ENCODE results near the gene GGCT.

GGCT gene

DNA sequence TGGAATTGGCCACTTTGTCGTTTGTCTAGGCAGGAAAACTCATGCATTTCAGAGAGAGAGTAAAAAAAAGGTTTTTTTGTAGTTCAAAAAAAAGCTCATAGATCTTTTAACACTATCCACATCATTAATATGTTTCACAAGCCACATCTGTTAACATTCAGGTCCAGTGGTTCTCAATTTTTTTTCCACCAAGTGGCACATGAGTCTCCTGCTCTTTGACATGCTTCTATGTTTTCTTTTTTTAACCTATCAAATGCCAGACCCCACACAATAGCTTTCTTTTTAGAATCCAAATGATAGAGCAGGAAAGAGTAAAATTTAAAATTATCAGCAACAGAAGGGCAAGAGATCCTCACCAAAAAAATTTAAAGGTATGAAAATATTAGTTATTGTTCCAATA, 46.3 kb downstream of the GGCT start:
- Histone ChIP-seq H4K20me1 (ENCODE audit: insufficient read depth) (no peaks in the 10 kb centered on the region), H2AFZ (ENCODE audit: low read depth) (no peak overlapping the region), H3K4me3 (IDR thresholded peaks at IDR 0.05; ENCODE audit: insufficient read depth, low read depth, low read length) (no peak overlapping the region), H3K4me1 (ENCODE audit: low read depth, poor library complexity, severe bottlenecking) (no peaks in the 10 kb centered on the region), H3K27me3 (ENCODE audit: insufficient read depth, low read depth) (no peaks in the 10 kb centered on the region), H3K9ac (no peak overlapping the region), H3K4me2 (no peak overlapping the region), H3K27ac (no peak overlapping the region), H3K36me3 (ENCODE audit: insufficient read depth) (no peaks in the 10 kb centered on the region), H3K79me2 (ENCODE audit: insufficient read depth, low read depth) (no peaks in the 10 kb centered on the region)
- TF ChIP-seq, protein P1, sequence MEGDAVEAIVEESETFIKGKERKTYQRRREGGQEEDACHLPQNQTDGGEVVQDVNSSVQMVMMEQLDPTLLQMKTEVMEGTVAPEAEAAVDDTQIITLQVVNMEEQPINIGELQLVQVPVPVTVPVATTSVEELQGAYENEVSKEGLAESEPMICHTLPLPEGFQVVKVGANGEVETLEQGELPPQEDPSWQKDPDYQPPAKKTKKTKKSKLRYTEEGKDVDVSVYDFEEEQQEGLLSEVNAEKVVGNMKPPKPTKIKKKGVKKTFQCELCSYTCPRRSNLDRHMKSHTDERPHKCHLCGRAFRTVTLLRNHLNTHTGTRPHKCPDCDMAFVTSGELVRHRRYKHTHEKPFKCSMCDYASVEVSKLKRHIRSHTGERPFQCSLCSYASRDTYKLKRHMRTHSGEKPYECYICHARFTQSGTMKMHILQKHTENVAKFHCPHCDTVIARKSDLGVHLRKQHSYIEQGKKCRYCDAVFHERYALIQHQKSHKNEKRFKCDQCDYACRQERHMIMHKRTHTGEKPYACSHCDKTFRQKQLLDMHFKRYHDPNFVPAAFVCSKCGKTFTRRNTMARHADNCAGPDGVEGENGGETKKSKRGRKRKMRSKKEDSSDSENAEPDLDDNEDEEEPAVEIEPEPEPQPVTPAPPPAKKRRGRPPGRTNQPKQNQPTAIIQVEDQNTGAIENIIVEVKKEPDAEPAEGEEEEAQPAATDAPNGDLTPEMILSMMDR (conservative IDR thresholded peaks at IDR 0.05; ENCODE audit: low read depth, low read length) = no peak

DNA sequence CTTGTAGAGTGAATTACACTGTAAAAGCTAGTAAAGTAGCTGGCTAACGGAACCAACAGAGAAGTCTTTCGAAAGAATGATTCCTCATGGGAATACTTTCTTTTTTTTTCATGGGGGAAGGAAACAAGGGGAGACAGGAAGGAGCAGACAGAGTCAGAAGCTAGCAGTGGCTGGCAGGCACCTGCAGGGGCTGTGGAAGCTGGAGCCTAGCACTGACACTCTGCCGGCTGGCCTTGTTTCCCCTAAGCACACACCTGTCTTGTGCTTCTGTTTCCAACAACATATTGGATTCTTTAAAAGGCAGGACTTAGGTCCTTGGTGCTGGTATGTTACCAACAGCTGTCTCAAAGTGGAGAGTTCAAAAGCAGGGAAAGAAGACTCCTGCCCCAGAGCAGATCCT, 50.7 kb downstream of the GGCT start:
- Histone ChIP-seq H3K9ac (no peak overlapping the region), H2AFZ (ENCODE audit: low read depth) (no peak overlapping the region), H3K4me3 (IDR thresholded peaks at IDR 0.05; ENCODE audit: insufficient read depth, low read depth, low read length) (no peak overlapping the region), H3K27me3 (ENCODE audit: insufficient read depth, low read depth) (no peaks in the 10 kb centered on the region), H3K27ac (no peak overlapping the region), H3K4me1 (ENCODE audit: low read depth, poor library complexity, severe bottlenecking) (no peaks in the 10 kb centered on the region), H3K36me3 (ENCODE audit: insufficient read depth) (no peaks in the 10 kb centered on the region), H3K79me2 (ENCODE audit: insufficient read depth, low read depth) (no peaks in the 10 kb centered on the region), H4K20me1 (ENCODE audit: insufficient read depth) (no peaks in the 10 kb centered on the region), H3K4me2 (no peak overlapping the region)
- TF ChIP-seq, protein P1 (conservative IDR thresholded peaks at IDR 0.05; ENCODE audit: low read depth, low read length) = no peak

DNA sequence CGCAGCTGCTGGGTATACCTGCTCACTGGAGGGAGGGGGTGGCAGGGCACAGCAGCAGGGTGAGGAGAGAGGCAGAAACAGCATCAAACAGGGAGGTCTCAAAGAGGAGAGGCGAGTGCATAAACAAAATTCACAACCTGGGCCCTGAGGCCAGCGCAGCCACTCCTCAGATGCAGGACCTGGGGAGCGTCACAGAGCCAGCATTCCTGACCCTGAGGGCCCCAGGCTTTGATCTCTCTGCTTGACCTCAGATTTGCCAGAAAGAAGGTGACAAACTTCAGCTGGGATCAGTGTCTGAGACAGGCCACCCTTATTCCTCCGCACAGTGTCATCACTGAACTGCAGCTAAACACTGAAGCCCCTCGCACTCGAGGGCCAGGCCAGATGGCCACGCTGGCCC, 51.6 kb downstream of the GGCT start:
- Histone ChIP-seq H3K27me3 (ENCODE audit: insufficient read depth, low read depth) (no peaks in the 10 kb centered on the region), H3K36me3 (ENCODE audit: insufficient read depth) (no peaks in the 10 kb centered on the region), H3K9ac (no peak overlapping the region), H3K4me3 (IDR thresholded peaks at IDR 0.05; ENCODE audit: insufficient read depth, low read depth, low read length) (no peak overlapping the region), H2AFZ (ENCODE audit: low read depth) (no peak overlapping the region), H3K4me2 (no peak overlapping the region), H3K79me2 (ENCODE audit: insufficient read depth, low read depth) (no peaks in the 10 kb centered on the region), H3K27ac (no peak overlapping the region), H4K20me1 (ENCODE audit: insufficient read depth) (no peaks in the 10 kb centered on the region), H3K4me1 (ENCODE audit: low read depth, poor library complexity, severe bottlenecking) (no peaks in the 10 kb centered on the region)
- TF ChIP-seq, protein P1 (conservative IDR thresholded peaks at IDR 0.05; ENCODE audit: low read depth, low read length) = no peak

DNA sequence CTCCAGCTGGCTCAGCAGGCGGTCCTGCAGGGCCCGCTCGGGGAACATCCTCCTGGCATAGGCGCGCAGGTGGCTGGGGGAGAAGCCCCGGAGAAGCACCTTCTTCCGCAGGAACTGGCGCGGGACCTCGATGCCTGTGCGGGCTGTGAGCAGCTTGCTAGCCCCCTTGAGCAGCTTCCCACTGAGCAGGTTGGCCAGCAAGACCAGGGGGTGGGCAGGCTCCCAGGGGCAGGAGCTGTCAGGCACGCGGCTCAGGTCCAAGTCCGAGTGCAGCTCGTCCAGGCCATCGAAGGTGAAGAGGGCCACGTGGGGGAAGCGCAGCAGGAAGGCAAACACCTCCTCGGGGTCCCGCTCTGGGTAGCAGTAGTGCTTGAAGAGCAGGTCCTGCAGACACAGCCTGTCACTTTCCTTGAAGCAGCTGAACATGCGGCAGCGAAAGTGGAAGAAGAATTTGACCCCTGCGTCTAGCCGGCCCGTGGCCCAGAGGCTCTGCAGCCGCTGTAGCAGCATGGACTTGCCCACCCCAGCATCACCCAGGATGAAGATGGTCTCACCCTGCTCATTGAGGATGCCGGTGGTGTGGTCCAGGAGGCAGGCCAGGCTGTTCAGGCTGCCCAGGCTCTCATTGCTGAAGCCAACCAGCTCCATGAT, 52.2 kb downstream of the GGCT start:
- H3K27me3 ChIP-seq (ENCODE audit: insufficient read depth, low read depth) = no peaks in the 10 kb centered on the region
- TF ChIP-seq, protein P1 (conservative IDR thresholded peaks at IDR 0.05; ENCODE audit: low read depth, low read length) = no peak
- H3K9ac ChIP-seq = no peak overlapping the region
- H3K36me3 ChIP-seq (ENCODE audit: insufficient read depth) = no peaks in the 10 kb centered on the region
- no peak overlapping the region for H3K4me2 ChIP-seq
- H3K4me1 ChIP-seq (ENCODE audit: low read depth, poor library complexity, severe bottlenecking) = no peaks in the 10 kb centered on the region
- H2AFZ ChIP-seq (ENCODE audit: low read depth) = no peak overlapping the region
- no peak overlapping the region for H3K4me3 ChIP-seq (IDR thresholded peaks at IDR 0.05; ENCODE audit: insufficient read depth, low read depth, low read length)
- H4K20me1 ChIP-seq (ENCODE audit: insufficient read depth) = no peaks in the 10 kb centered on the region
- no peaks in the 10 kb centered on the region for H3K79me2 ChIP-seq (ENCODE audit: insufficient read depth, low read depth)
- H3K27ac ChIP-seq = no peak overlapping the region
